VCaP (cell line): ENCODE data around the gene CEL.
"Not testable (repeated sequence)": the region's sequence is repeated elsewhere in the genome, so short reads cannot be mapped to it uniquely, and the experiment has no call there.

Experiments used
- H3K27ac ChIP-seq: fragments of 450-650 bp; 2 replicates; pipeline ENCODE4 v1.5.1; 2017
- CTCF ChIP-seq: fragments of 450-650 bp; conservative IDR thresholded peaks from 2 replicates; pipeline ENCODE4 v1.5.1; 2017; ENCODE audit warnings: mild to moderate bottlenecking, moderate library complexity

Gene CEL

GRCh38 chr9:133031130-133031422 lies 30.7 kb upstream of the CEL start:
- H3K27ac ChIP-seq: peak overlapping the region; percentile 87
- no peak for TF ChIP-seq CTCF

- peak overlapping the region; percentile 87 for H3K27ac ChIP-seq
- no peak for TF ChIP-seq CTCF
Observed at GRCh38 chr9:133031496-133031911, 30.3 kb upstream of the CEL start.

GRCh38 chr9:133032171-133032570 lies 29.6 kb upstream of the CEL start:
- no peak overlapping the region for H3K27ac ChIP-seq
- no peak for TF ChIP-seq CTCF

GRCh38 chr9:133035669-133036068 lies 26.1 kb upstream of the CEL start:
- TF ChIP-seq CTCF: no peak
- H3K27ac ChIP-seq: no peak overlapping the region

GRCh38 chr9:133037775-133038515 lies 23.8 kb upstream of the CEL start:
- TF ChIP-seq CTCF: no peak
- H3K27ac ChIP-seq: no peak overlapping the region

- TF ChIP-seq CTCF: peak; percentile 66
- not testable (repeated sequence) for H3K27ac ChIP-seq
Observed at GRCh38 chr9:133040892-133041479, 20.8 kb upstream of the CEL start.

GRCh38 chr9:133041958-133042357 lies 19.8 kb upstream of the CEL start:
- no peak for TF ChIP-seq CTCF
- no peak overlapping the region for H3K27ac ChIP-seq
